C4-2B (cell line): Measurements from ENCODE around the gene RFPL2.

ENCODE experiments used
- CTCF ChIP-seq: fragments of 450-650 bp; conservative IDR thresholded peaks from 2 replicates; pipeline ENCODE4 v1.5.1; 2017; ENCODE audit warnings: mild to moderate bottlenecking
- ZFX ChIP-seq: fragments of 450-650 bp; IDR thresholded peaks from 2 replicates; pipeline ENCODE4 v1.6.1; 2017

GRCh38 chr22:32216911-32217310 is 12.0 kb upstream of the RFPL2 start:
- TF ChIP-seq CTCF: no peak
- TF ChIP-seq ZFX: no peak
